IMR-90 (cell line): ENCODE data around the gene TNS1. TPM values are rescaled to one million over a fixed set of nuclear protein-coding genes. Genes with fewer than 3 reads are reported as not detected.

ENCODE experiments used
- ATAC-seq: fragments of 200-7000 bp; cut with Tn5 transposase; 2 replicates; pipeline ENCODE4 v1.9.1; 2020; ENCODE audit warnings: low read depth, mild to moderate bottlenecking, moderate library complexity
- BruUV-seq: library from RNA; stranded (reverse); fragments of 400-500 nt; replicated peaks from 2 replicates; lab custom pipeline; 2021; lab: Mats Ljungman, UMichigan
- CTCF ChIA-PET: fragments of 300-600 bp; formaldehyde crosslinking; extraction: SDS; loops from one replicate; lab custom pipeline; 2021; ENCODE audit warnings: antibody characterized with exemption; lab: Yijun Ruan, JAX
- POLR2A ChIA-PET: fragments of 300-600 bp; sonication (Branson Sonifier 250); formaldehyde crosslinking; loops from one replicate; lab custom pipeline; 2022; ENCODE audit warnings: antibody characterized with exemption; ENCODE audit not compliant: unreplicated experiment; lab: Charles Lee
- DNase-seq: peaks from one replicate; pipeline ENCODE4 v3.0.0; 2013
- H2AFZ ChIP-seq: replicated peaks from 2 replicates; pipeline ENCODE3; 2013; ENCODE audit warnings: low read length, mild to moderate bottlenecking; ENCODE audit not compliant: poor library complexity
- H2AK5ac ChIP-seq: 2 replicates; pipeline ENCODE4 v1.6.1; 2013; ENCODE audit warnings: low read depth, low read length, inconsistent platforms
- H2AK9ac ChIP-seq: replicated peaks from 2 replicates; pipeline ENCODE3; 2013; ENCODE audit warnings: mild to moderate bottlenecking, low read depth, low read length, moderate library complexity; ENCODE audit not compliant: poor library complexity
- H2BK120ac ChIP-seq: 2 replicates; pipeline ENCODE4 v1.6.1; 2013; ENCODE audit warnings: low read depth, low read length, inconsistent platforms
- H2BK15ac ChIP-seq: 3 replicates; pipeline ENCODE4 v1.6.1; 2013; ENCODE audit warnings: low read depth, low read length, inconsistent platforms
- H2BK20ac ChIP-seq: 2 replicates; pipeline ENCODE4 v1.6.1; 2013; ENCODE audit warnings: low read depth, mild to moderate bottlenecking, inconsistent platforms, low read length, moderate library complexity
- H2BK5ac ChIP-seq: 2 replicates; pipeline ENCODE4 v1.6.1; 2013; ENCODE audit warnings: mild to moderate bottlenecking, low read depth, low read length, inconsistent platforms; ENCODE audit not compliant: poor library complexity, severe bottlenecking
- H3K14ac ChIP-seq: replicated peaks from 2 replicates; pipeline ENCODE4 v1.6.1; 2013; ENCODE audit warnings: low read depth, low read length, inconsistent platforms
- H3K18ac ChIP-seq: 2 replicates; pipeline ENCODE4 v1.6.1; 2013; ENCODE audit warnings: low read depth, low read length, control low read depth
- H3K23ac ChIP-seq: 2 replicates; pipeline ENCODE4 v1.6.1; 2013; ENCODE audit warnings: low read depth, low read length, inconsistent platforms
- H3K27ac ChIP-seq: 2 replicates; pipeline ENCODE4 v1.5.1; 2013; ENCODE audit warnings: mild to moderate bottlenecking, control low read depth, low read length; ENCODE audit not compliant: insufficient read depth
- H3K27me3 ChIP-seq: 2 replicates; pipeline ENCODE4 v1.6.1; 2013; ENCODE audit warnings: low read length; ENCODE audit not compliant: control insufficient read depth, insufficient read depth
- H3K36me3 ChIP-seq: 2 replicates; pipeline ENCODE4 v1.6.1; 2013; ENCODE audit warnings: low read length, mixed read lengths; ENCODE audit not compliant: control insufficient read depth, insufficient read depth
- H3K4ac ChIP-seq: 2 replicates; pipeline ENCODE4 v1.6.1; 2013; ENCODE audit warnings: low read depth, low read length, inconsistent platforms
- H3K4me1 ChIP-seq: 2 replicates; pipeline ENCODE4 v1.6.1; 2013; ENCODE audit warnings: low read length, mixed read lengths; ENCODE audit not compliant: control insufficient read depth, insufficient read depth
- H3K4me2 ChIP-seq: 2 replicates; pipeline ENCODE4 v1.6.1; 2013; ENCODE audit warnings: low read depth, mild to moderate bottlenecking, control low read depth, low read length, moderate library complexity
- H3K4me3 ChIP-seq: 2 replicates; pipeline ENCODE4 v1.5.1; 2013; ENCODE audit warnings: low read depth, mild to moderate bottlenecking, control low read depth, low read length, moderate library complexity; ENCODE audit not compliant: insufficient read depth
- H3K56ac ChIP-seq: 2 replicates; pipeline ENCODE4 v1.6.1; 2013; ENCODE audit warnings: low read length, inconsistent platforms; ENCODE audit not compliant: insufficient read depth; ENCODE audit errors: extremely low read depth
- H3K79me1 ChIP-seq, 2 experiments: 2 replicates each; pipeline ENCODE4 v1.6.1; 2013; ENCODE audit warnings: low read length in 2 of 2, inconsistent platforms in 1 of 2, low read depth in 1 of 2
- H3K9ac ChIP-seq: 2 replicates; pipeline ENCODE4 v1.6.1; 2013; ENCODE audit warnings: low read depth, low read length, control low read depth
- H3K9me1 ChIP-seq: 2 replicates; pipeline ENCODE4 v1.6.1; 2013; ENCODE audit warnings: low read length, inconsistent platforms; ENCODE audit not compliant: insufficient read depth
- H3K9me3 ChIP-seq: 2 replicates; pipeline ENCODE4 v1.6.1; 2013; ENCODE audit warnings: low read length; ENCODE audit not compliant: control insufficient read depth, insufficient read depth
- H4K20me1 ChIP-seq: 2 replicates; pipeline ENCODE4 v1.6.1; 2013; ENCODE audit warnings: low read length, inconsistent platforms; ENCODE audit not compliant: insufficient read depth
- H4K5ac ChIP-seq: 2 replicates; pipeline ENCODE4 v1.6.1; 2013; ENCODE audit warnings: mild to moderate bottlenecking, low read depth, low read length, control low read depth
- H4K8ac ChIP-seq, 2 experiments: 2 replicates each; pipeline ENCODE4 v1.6.1; 2013; ENCODE audit warnings: low read depth in 2 of 2, low read length in 2 of 2, control low read depth in 1 of 2, inconsistent platforms in 1 of 2
- H4K91ac ChIP-seq: 2 replicates; pipeline ENCODE4 v1.6.1; 2013; ENCODE audit warnings: low read depth, low read length, inconsistent platforms; ENCODE audit not compliant: insufficient read depth
- BHLHE40 ChIP-seq: fragments of 150-350 bp; IDR thresholded peaks from 2 replicates; pipeline ENCODE4 v1.6.1; 2016; ENCODE audit warnings: mild to moderate bottlenecking, low read depth, low read length
- CEBPB ChIP-seq: IDR thresholded peaks from 2 replicates; pipeline ENCODE4 v1.6.1; 2012; ENCODE audit warnings: low read depth, low read length, improper control_type of control experiment
- CHD1 ChIP-seq: IDR thresholded peaks from 2 replicates; pipeline ENCODE4 v1.6.1; 2012; ENCODE audit warnings: low read depth, low read length, improper control_type of control experiment
- CTCF ChIP-seq: conservative IDR thresholded peaks from 2 replicates; pipeline ENCODE4 v1.5.1; 2012; ENCODE audit warnings: mild to moderate bottlenecking, low read depth, low read length, improper control_type of control experiment
- FOS ChIP-seq: fragments of 150-350 bp; IDR thresholded peaks from 2 replicates; pipeline ENCODE4 v1.6.1; 2016; ENCODE audit warnings: low read depth, low read length
- MAFK ChIP-seq: IDR thresholded peaks from 2 replicates; pipeline ENCODE4 v1.6.1; 2012; ENCODE audit warnings: low read depth, low read length, improper control_type of control experiment
- MAZ ChIP-seq: IDR thresholded peaks from 2 replicates; pipeline ENCODE4 v1.6.1; 2012; ENCODE audit warnings: low read depth, mild to moderate bottlenecking, low read length, improper control_type of control experiment, moderate library complexity, borderline replicate concordance
- MXI1 ChIP-seq: IDR thresholded peaks from 2 replicates; pipeline ENCODE4 v1.6.1; 2012; ENCODE audit warnings: low read depth, mild to moderate bottlenecking, low read length, moderate library complexity, borderline replicate concordance
- NFE2L2 ChIP-seq: fragments of 150-350 bp; IDR thresholded peaks from 2 replicates; pipeline ENCODE4 v1.6.1; 2016; ENCODE audit warnings: low read depth, mild to moderate bottlenecking, low read length
- POLR2A ChIP-seq: IDR thresholded peaks from 2 replicates; pipeline ENCODE4 v1.6.1; 2012; ENCODE audit warnings: mild to moderate bottlenecking, low read depth, low read length
- RAD21 ChIP-seq: IDR thresholded peaks from 2 replicates; pipeline ENCODE4 v1.6.1; 2012; ENCODE audit warnings: low read length, improper control_type of control experiment
- RCOR1 ChIP-seq: IDR thresholded peaks from 2 replicates; pipeline ENCODE4 v1.6.1; 2012; ENCODE audit warnings: mild to moderate bottlenecking, low read length, improper control_type of control experiment; ENCODE audit not compliant: insufficient replicate concordance
- RFX5 ChIP-seq: IDR thresholded peaks from 2 replicates; pipeline ENCODE4 v1.8.0; 2012; ENCODE audit warnings: low read depth, mild to moderate bottlenecking, low read length, moderate library complexity
- SMC3 ChIP-seq: fragments of 150-350 bp; IDR thresholded peaks from 2 replicates; pipeline ENCODE4 v1.6.1; 2016; ENCODE audit warnings: low read depth, mild to moderate bottlenecking, antibody characterized with exemption, low read length, moderate library complexity
- WGBS, 2 experiments: methylation state at CpG; one replicate each; pipeline versions ENCODE4 v1.1.5 to v1.1.7; 2013; ENCODE audit warnings: missing lambda C conversion rate in 2 of 2; ENCODE audit not compliant: insufficient read length in 1 of 2; ENCODE audit errors: extremely low coverage in 2 of 2; 5-methylcytosine and 5-hydroxymethylcytosine counted together
- dilution Hi-C: fragments of 300-500 bp; cut with HindIII; formaldehyde crosslinking; loops from one replicate; pipeline ENCODE4 v1.14.3; 2018; ENCODE audit warnings: low sequenced_read_pairs; ENCODE audit not compliant: unreplicated experiment
- in situ Hi-C: fragments of 300-500 bp; cut with MboI; formaldehyde crosslinking; loops from 3 replicates; pipeline ENCODE4 v1.14.3; 2019; ENCODE audit warnings: low sequenced_read_pairs, inconsistent platforms, mixed read lengths
- intact Hi-C: fragments of 100-400 bp; cut with micrococcal nuclease; formaldehyde crosslinking; loops from 2 replicates; pipeline ENCODE4 v1.10.0; 2022
- polyA plus RNA-seq, 3 experiments: library from polyadenylated mRNA; depleted of rRNA; stranded (reverse); fragments of >200 nt; gene quantifications; 2 replicates each; pipeline ENCODE4 v1.2.3, GENCODE V29; 2012; ENCODE audit warnings: low replicate concordance in 1 of 3
- total RNA-seq: library from RNA; depleted of rRNA; stranded (reverse); fragments of >200 nt; gene quantifications from 2 replicates; pipeline ENCODE4 v1.2.3, GENCODE V29; 2012
- TF ChIP-seq, protein P1 (sequence below): fragments of 150-350 bp; IDR thresholded peaks from 2 replicates; pipeline ENCODE4 v1.6.1; 2016; ENCODE audit warnings: low read depth, mild to moderate bottlenecking, low read length, moderate library complexity, borderline replicate concordance
- TF ChIP-seq, protein P2 (sequence below): fragments of 150-350 bp; IDR thresholded peaks from 2 replicates; pipeline ENCODE4 v1.6.1; 2017; ENCODE audit warnings: mild to moderate bottlenecking, antibody characterized with exemption, low read length, low read depth

Gene TNS1
- total and polyA plus RNA-seq, 2 of the 4 experiments (the other 2 are of a cell fraction) = 41.1 to 45.2 TPM

- Histone ChIP-seq H2AK5ac (no peak overlapping the region), H3K9me3 (no peaks in the 10 kb centered on the region), H3K9ac (no peak overlapping the region), H2BK20ac (no peak overlapping the region), H2AK9ac (no peak overlapping the region), H3K4me2 (no peak overlapping the region), H2AFZ (no peak overlapping the region), H4K8ac (no peak overlapping the region), H3K23ac (no peak overlapping the region), H2BK120ac (no peak overlapping the region), H3K36me3 (peaks cover 51% of the 10 kb centered on the region), H3K9me1 (no peaks in the 10 kb centered on the region; the same call in 1 of the 2 replicates), H3K56ac (no peak overlapping the region), H3K18ac (no peak overlapping the region), H4K5ac (no peak overlapping the region), H3K79me1 (peaks cover 15 to 16% of the 10 kb centered on the region in 2 experiments), H3K27me3 (no peaks in the 10 kb centered on the region), H4K91ac (no peak overlapping the region), H3K4me1 (peaks cover 2% of the 10 kb centered on the region; the same call in 1 of the 2 replicates), H2BK5ac (no peak overlapping the region), H3K27ac (no peak overlapping the region), H2BK15ac (no peak overlapping the region), H3K14ac (no peak overlapping the region), H3K4me3 (no peak overlapping the region), H3K4ac (no peak overlapping the region), H4K20me1 (peaks cover 14% of the 10 kb centered on the region)
- ChIA-PET CTCF (no interaction called here), POLR2A (no interaction called here)
- BruUV-seq = no TSS peak
- ATAC-seq (no peak), DNase-seq (no peak)
- in situ Hi-C loops = no loop called here
- dilution Hi-C loops = no loop called here
- TF ChIP-seq RCOR1 (no peak), MAZ (no peak), FOS (no peak), CHD1 (no peak), POLR2A (no peak), NFE2L2 (no peak), BHLHE40 (no peak), CTCF (no peak), MXI1 (no peak), SMC3 (no peak), MAFK (no peak), RAD21 (no peak), RFX5 (no peak), CEBPB (no peak)
- TF ChIP-seq, protein P1, sequence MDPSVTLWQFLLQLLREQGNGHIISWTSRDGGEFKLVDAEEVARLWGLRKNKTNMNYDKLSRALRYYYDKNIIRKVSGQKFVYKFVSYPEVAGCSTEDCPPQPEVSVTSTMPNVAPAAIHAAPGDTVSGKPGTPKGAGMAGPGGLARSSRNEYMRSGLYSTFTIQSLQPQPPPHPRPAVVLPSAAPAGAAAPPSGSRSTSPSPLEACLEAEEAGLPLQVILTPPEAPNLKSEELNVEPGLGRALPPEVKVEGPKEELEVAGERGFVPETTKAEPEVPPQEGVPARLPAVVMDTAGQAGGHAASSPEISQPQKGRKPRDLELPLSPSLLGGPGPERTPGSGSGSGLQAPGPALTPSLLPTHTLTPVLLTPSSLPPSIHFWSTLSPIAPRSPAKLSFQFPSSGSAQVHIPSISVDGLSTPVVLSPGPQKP = no peak
- TF ChIP-seq, protein P2, sequence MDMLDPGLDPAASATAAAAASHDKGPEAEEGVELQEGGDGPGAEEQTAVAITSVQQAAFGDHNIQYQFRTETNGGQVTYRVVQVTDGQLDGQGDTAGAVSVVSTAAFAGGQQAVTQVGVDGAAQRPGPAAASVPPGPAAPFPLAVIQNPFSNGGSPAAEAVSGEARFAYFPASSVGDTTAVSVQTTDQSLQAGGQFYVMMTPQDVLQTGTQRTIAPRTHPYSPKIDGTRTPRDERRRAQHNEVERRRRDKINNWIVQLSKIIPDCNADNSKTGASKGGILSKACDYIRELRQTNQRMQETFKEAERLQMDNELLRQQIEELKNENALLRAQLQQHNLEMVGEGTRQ = no peak
- WGBS, 2 experiments = 100% methylated on average over 1 of the region's 6 CpGs; no CpG with 5 or more reads in 1 of the 2 experiments
- intact Hi-C loops = no loop called here
Measured at GRCh38 chr2:217823626-217824025, 179.2 kb downstream of the TNS1 start.
